Occipital lobe (tissue), 2 donors: ENCODE results near the gene HDDC3. TPM values are rescaled to one million over a fixed set of nuclear protein-coding genes. Genes with fewer than 3 reads are reported as not detected.
A peak's percentile ranks its signal among the peaks of the same experiment; 100 is the strongest.

Source experiments
- DNase-seq: peaks from one replicate; lab custom pipeline; 2025; lab: John Stamatoyannopoulos, UW
- total RNA-seq: library from RNA; depleted of rRNA; stranded (reverse); fragments of >200 nt; gene quantifications from one replicate; pipeline ENCODE4 v1.2.3, GENCODE V29; 2014

The HDDC3 gene
- 11.7 TPM for total RNA-seq

DNA sequence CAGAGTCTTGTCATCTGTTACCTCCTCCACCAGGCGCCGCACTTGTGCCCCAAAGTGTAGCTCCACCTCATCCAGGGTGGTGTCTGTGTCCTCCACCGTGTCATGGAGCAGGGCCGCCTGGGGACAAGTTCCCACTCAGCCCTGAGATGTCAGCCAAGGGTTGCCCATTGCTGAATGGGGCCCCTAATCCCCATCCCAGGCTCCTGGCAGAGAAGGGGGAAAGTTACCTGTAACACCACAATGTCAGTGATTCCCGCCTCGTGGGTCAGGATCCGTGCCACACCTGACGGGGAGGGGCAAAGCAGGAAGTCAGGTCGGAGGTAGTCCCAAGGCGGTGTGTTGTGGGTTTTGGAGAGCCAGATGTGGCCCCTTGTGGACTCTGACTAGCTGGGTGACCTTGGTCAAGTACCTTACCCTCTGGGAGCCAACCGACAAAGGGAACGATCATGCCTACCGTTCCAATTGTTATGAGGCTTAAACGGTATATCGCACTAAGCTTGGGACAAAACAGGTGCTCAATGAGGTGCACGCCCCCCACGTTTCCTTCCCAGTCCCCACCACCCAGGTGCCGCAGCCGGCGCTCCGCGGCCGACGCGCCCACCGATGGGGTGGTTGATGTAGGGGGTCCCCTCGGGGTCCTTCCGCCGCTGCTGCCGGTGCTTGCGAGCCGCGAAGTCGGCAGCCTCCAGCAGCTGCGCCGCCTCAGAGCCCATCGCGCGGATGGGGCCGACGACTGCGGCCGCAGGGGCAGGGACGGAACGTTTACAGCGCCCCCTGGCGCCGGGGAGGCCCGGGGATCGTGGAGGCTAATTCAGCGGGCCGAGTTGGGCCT lies at the start of gene HDDC3:
TSS of gene HDDC3 (minus strand) at position 722 of the 832 bp plus-strand sequence. CDS start at position 713, 9 bp downstream.
- DNase-seq, result peak; percentile 74

GRCh38 chr15:90982135-90982534 lies 49.8 kb upstream of the HDDC3 start:
- no peak for DNase-seq

DNA sequence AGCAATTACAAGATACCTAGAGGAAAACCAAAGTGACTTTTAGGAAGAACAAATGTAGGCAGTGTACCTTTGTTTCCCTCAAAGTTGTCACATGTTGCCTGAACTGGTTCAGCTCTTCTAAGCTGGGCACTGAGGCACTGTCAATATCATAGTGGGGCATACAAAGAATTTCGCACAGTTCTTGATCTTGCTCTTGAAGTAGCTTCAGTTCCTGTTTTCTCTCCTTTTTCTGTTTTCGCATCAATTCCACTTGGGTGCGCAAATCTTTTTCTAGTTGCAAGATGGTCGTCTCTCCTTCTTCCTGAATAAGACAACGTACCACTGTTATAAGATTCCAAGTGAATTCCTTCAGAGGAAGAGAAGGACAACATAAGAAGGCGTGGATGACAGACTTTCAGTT lies 49.3 kb upstream of the HDDC3 start:
- DNase-seq, result no peak

DNA sequence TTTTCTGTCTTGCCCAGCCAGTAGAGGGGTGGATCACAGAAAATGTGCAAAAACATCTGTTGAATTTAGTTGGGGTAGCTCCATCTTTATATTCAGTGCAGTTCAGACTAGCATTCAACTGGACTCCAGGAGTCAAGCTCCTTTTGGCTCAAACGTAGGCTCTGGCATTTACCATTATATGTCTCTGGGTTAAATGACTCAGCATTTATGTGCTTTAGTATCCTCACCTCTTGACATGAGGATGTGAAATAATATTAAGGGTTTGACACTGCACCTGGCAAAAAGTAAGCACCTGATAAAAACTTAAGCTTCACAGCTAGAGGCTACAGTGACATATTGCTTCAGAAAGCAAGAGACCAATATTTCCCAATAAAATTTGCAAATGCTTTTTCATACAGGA lies 47.2 kb upstream of the HDDC3 start:
- no peak for DNase-seq

DNA sequence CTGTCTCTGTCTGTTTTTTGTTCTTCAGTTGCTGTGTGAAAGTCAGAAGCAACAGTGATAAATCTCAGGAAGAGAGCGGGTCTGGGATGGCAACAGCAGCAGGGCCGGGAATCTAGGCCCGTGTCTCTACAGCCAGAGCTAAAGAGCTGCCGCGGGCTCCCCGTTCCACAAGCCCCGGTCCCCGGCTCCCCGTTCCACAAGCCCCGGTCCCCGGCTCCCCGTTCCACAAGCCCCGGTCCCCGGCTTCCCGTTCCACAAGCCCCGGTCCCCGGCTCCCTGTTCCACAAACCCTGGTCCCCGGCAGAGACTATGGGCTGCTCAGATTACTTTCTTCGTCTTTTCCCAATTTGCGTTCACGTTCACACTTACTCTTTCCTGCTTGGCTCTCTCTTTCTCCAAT lies 41.9 kb upstream of the HDDC3 start:
- DNase-seq, result no peak

DNA sequence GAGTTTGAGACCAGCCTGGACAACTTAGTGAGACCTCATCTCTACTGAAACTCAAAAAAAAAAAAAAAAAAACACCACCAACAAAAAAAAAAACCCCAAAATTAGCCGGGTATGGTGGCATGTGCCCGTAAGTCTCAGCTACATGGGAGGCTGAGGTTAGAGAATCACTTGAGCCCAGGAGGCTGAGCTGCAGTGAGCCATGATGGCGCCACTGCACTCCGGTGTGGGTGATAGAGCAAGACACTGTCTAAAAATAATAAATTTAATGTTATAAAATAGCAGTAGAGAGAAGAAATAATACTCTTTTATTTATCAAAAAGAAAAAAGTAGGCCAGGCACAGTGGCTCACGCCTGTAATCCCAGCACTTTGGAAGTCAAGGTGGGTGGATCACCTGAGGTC lies 39.8 kb upstream of the HDDC3 start:
- no peak for DNase-seq

DNA sequence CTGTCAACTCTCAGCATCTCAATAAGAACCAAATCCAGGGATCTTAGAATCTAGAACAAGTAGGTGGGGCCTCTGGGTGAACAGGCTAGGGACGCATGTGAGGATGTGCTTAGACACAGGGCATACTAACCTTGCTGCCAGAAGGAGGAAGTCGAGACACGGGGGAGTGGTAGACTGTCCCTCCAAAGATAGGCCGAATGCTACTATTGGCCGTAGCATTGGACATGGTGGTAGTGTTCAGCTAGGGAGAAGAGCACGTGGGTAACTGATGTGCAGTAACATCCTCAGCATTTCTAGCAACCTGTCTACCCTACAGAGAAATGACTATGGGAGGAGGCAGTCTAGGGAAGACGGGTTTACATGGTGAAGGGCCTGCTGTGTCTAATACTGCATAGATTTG lies 37.9 kb upstream of the HDDC3 start:
- no peak for DNase-seq

GRCh38 chr15:90968434-90968833 lies 36.1 kb upstream of the HDDC3 start:
- DNase-seq, result no peak

DNA sequence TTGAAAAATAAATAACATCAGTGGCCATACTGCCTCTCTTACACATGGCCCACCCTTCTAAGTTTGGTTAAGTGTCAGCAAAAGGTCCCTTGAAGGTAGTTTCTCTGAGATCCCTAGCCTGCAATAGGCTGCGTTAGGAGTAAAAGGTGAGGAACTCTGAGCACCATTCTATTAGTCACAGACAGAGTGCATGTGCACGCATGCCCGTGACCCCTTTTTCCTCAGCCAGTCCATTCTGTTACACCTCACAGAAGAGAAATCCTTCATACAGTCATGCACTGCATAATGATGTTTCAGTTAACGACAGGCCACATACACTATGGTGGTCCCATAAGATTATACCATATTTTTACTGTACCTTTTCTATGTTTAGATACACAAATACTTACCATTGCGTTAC lies 34.9 kb upstream of the HDDC3 start:
- DNase-seq, result no peak

DNA sequence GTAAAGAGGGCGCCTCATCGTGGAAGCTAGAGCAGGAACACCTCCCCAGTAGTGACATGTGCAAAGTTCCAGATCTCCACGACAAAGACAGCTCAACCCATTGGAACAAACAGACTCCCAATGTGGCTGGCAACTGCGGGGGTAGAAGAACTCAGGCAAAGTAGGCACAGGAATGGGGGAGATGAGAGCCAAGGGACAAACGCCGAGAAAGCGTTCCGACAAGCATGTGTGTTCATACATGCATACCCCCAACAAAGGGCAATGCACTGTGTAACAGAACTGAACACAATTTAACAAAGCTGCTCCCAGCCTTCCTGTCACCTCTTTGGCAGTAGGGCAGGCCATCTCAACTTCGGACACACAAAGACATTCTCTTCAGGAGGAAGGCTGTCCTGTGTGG lies 33.9 kb upstream of the HDDC3 start:
- DNase-seq, result no peak

GRCh38 chr15:90962021-90962420 lies 29.7 kb upstream of the HDDC3 start:
- DNase-seq, result no peak

- DNase-seq, result no peak
Measured at GRCh38 chr15:90960298-90961091, 28.1 kb upstream of the HDDC3 start.

DNA sequence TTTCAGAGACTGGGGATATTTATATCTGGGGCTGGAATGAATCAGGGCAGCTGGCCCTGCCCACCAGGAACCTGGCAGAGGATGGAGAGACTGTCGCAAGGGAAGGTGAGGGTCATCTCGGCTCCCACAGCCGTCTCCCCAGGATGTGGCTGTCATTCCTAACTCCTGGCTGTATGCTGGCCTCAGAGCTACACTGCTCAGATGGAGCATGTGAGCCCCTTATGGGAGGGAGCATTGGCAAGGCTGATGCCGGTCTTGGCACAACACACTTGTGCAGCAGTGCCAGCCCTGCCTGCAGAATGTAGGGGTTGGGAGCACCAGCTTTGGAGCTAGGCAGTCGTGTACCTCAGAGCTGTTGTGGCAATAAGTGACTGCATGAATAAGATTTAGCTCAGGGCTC lies 27.5 kb upstream of the HDDC3 start:
- DNase-seq, result peak; percentile 60

DNA sequence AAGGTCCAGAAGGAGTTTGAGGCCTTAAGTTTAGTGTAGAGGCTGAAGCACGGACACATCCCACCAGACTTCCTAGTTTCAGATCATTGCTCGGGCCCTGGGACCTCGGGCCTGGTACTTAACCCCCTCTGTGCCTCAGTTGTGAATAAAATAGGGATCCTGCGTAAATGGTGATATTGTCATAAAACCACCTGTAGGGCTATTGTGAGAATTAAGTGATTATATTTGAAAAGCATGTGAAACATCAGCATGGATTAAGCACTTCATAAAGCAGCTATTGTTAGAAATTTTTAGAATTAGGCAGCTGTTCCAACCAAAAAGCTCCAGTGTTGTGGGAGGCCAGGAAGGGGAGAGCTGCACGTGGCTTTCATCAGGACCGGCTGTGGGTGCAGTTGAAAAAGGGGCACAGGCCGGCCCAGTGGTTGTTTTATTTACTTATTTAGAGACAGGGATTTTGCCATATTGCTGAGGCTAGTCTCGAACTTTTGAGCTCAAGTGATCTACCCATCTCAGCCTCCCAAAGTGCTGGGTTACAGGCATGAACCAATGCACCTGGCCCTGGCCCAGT lies 26.8 kb upstream of the HDDC3 start:
- DNase-seq, result no peak

GRCh38 chr15:90957791-90958190 lies 25.4 kb upstream of the HDDC3 start:
- no peak for DNase-seq

DNA sequence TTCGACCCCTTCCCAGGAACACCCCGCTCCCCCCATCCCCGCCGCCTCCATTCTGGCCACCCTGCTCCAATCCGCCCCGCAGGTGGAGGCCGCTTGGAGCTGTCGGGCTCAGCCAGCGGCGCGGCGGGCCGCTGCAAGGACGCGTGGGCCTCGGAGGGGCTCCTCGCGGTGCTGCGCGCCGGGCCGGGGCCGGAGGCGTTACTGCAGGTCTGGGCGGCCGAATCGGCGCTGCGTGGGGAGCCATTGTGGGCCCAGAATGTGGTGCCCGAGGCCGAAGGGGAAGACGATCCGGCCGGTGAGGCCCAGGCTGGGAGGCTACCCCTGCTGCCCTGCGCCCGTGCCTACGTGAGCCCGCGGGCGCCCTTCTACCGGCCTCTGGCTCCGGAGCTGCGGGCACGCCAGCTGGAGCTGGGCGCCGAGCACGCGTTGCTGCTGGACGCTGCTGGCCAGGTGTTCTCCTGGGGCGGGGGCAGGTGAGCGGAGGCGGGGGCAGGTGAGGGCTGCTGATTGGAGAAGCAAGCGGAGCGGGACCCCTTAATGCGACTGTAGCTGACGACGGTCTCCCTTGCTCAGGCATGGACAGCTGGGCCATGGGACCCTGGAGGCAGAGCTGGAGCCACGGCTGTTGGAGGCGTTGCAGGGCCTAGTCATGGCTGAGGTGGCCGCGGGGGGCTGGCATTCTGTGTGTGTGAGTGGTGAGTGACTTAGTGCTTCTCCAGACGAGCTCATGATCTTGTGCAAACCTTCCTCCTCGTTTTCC lies 24.9 kb upstream of the HDDC3 start:
- peak; percentile 52 for DNase-seq

DNA sequence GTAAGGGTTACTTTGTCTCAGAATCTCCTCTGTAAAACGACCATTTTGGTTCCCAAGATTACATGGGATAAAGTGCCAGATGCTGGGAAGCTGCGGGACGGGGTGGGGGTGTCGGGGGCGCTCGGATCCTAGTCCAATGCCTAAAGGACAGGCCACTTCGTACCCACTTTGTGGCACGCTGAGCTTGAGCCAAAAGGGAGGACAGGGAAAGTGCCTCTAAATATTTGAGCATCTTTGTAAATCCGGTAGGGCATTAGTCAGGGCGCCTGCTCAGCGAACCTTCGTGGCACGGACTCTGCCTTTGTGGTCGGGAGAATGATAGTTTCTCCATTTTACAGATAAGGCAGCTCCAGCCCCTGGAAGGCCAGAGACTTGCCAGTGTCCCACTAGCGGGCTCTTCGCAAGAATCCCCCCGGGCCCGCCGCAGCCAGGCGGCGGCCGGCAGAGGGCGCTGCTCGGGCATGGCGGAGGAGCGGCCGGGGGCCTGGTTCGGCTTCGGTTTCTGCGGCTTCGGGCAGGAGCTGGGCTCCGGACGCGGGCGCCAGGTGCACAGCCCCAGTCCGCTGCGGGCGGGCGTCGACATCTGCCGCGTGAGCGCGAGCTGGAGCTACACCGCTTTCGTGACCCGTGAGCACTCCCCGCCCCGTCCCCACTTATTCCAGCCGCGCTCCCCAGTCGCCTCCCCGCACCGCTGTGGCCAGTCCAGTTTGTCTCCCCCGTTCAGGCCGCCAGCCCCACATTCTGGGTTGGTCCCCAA lies 24.1 kb upstream of the HDDC3 start:
- peak; percentile 70 for DNase-seq

DNA sequence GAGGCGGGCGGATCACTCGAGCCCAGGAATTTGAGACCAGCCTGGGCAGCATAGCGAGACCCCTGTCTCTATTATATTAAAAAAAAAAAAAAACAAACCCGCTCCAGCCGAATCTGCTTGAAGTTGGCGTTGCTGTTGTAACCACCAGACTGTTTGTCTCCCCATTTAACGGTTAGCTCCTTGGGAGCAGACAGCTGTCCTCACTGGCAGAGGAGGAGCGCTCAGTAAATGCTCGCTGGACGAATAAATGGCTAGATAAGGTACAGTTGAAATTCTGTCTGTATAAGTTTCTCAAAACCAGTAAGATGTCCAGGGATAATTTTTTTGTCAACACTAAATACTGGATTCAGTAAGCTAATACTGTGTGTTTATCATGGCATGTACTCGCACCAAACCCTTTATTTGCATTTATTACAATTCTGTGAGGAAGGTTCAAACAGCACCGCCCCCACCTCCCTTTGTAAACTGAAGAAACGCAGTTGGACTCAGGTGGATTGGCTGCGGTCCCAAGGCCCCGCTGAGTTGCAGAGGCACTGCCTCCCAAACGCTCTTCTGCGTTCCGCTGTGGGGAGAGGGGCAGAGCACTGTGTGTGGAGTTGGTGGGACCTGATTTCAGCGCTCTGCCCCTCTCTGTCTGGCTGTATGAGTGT lies 23.4 kb upstream of the HDDC3 start:
- DNase-seq, result no peak

- peak; percentile 90 for DNase-seq
Measured at GRCh38 chr15:90954712-90955623, 22.6 kb upstream of the HDDC3 start, which contains the start of gene RCCD1. Gene RCCD1, plus strand, starts transcription at chr15:90954884. Its CDS starts 1,851 bp downstream, at chr15:90956735.
